ENCODE measurements around the gene MINDY4. TPM values are rescaled to one million over a fixed set of nuclear protein-coding genes. Genes with fewer than 3 reads are reported as not detected.

MINDY4 gene
- total RNA-seq, 1 experiment from 2014 or later: 3.0 TPM

DNA sequence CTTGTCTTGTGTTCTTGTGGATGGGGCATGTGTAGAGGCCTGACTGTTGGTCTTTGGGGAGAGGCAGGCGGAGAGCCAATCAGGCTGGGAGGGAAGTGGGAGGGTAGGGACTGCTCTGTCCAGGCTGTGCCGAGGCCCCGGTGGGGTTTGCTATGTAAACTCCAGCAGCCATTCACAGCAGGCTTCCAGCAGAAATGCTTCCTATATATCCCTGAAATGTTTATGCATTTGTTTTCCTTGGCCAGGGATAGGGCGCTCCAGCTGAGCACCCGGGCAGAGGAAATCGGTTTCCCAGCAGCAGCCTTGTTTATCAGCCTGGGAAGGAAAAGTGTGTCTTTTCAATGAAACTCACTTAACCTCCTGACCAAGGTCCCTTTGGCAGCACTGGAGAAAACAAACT lies 122.1 kb downstream of the MINDY4 start:
- Histone ChIP-seq H3K4me3 (ENCODE audit: low read length) (no peak overlapping the region), H3K4me2 (ENCODE audit: low read length) (no peak overlapping the region), H3F3A (ENCODE audit: low read length, unreplicated experiment) (no peaks in the 10 kb centered on the region), H3K9ac (ENCODE audit: low read length) (no peak overlapping the region), H3K4me1 (ENCODE audit: insufficient read depth, low read length) (peaks cover 9% of the 10 kb centered on the region; the same call in 1 of the 2 replicates), H3K27me3 (ENCODE audit: low read length) (no peaks in the 10 kb centered on the region), H2AFZ (ENCODE audit: low read length) (no peak overlapping the region), H3K9me3 (ENCODE audit: low read length) (no peaks in the 10 kb centered on the region), H4K20me1 (ENCODE audit: low read length) (no peaks in the 10 kb centered on the region), H3K79me2 (ENCODE audit: low read length) (no peaks in the 10 kb centered on the region), H3K27ac (ENCODE audit: low read length) (no peak overlapping the region), H3K9me2 (replicated peaks; ENCODE audit: low read length) (no peaks in the 10 kb centered on the region), H3K36me3 (ENCODE audit: low read depth, low read length) (no peaks in the 10 kb centered on the region)
- intact Hi-C loops (cut with micrococcal nuclease): no loop called here
- no TSS peak for BruUV-seq (replicated peaks)
- no peak for DNase-seq
- CTCF ChIA-PET: no interaction called here
- TF ChIP-seq, protein P1, sequence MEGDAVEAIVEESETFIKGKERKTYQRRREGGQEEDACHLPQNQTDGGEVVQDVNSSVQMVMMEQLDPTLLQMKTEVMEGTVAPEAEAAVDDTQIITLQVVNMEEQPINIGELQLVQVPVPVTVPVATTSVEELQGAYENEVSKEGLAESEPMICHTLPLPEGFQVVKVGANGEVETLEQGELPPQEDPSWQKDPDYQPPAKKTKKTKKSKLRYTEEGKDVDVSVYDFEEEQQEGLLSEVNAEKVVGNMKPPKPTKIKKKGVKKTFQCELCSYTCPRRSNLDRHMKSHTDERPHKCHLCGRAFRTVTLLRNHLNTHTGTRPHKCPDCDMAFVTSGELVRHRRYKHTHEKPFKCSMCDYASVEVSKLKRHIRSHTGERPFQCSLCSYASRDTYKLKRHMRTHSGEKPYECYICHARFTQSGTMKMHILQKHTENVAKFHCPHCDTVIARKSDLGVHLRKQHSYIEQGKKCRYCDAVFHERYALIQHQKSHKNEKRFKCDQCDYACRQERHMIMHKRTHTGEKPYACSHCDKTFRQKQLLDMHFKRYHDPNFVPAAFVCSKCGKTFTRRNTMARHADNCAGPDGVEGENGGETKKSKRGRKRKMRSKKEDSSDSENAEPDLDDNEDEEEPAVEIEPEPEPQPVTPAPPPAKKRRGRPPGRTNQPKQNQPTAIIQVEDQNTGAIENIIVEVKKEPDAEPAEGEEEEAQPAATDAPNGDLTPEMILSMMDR (conservative IDR thresholded peaks at IDR 0.05; ENCODE audit: low read depth, low read length): no peak
- no peak for TF ChIP-seq EZH2 (IDR thresholded peaks at IDR 0.05; ENCODE audit: low read length, unreplicated experiment)
- no peak for TF ChIP-seq EZH2phosphoT487 (IDR thresholded peaks at IDR 0.05; ENCODE audit: borderline replicate concordance, low read length)
- no peak for ATAC-seq
- POLR2A ChIA-PET (ENCODE audit: unreplicated experiment): no interaction called here

DNA sequence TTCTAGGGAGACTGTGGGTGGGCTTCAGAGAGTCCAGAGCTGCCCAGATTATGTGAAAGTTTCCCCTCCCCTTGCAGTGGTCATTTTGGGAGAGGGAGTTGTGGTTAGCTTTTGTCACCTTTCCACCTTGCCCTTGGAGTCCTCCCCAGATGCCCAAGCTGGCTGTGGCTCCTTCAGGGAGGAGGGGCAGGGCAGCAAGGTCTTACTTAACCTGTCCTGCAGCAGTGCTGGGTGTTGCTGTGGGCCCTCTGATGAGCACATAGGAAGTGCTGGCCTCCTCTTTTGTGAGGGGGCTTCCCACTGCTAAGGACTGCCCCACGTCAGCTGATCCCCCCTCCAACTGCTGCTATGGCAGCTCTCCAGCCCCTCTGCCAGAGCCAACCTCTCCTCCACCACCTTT lies 122.8 kb downstream of the MINDY4 start:
- no peak overlapping the region for H3K4me2 ChIP-seq (ENCODE audit: low read length)
- no peak overlapping the region for H3K9ac ChIP-seq (ENCODE audit: low read length)
- TF ChIP-seq, protein P1 (conservative IDR thresholded peaks at IDR 0.05; ENCODE audit: low read depth, low read length): no peak
- TF ChIP-seq EZH2 (IDR thresholded peaks at IDR 0.05; ENCODE audit: low read length, unreplicated experiment) (no peak), EZH2phosphoT487 (IDR thresholded peaks at IDR 0.05; ENCODE audit: borderline replicate concordance, low read length) (no peak)
- ATAC-seq (no peak), DNase-seq (no peak)
- no peaks in the 10 kb centered on the region for H3F3A ChIP-seq (ENCODE audit: low read length, unreplicated experiment)
- H3K27ac ChIP-seq (ENCODE audit: low read length): no peak overlapping the region
- CTCF ChIA-PET: no interaction called here
- H4K20me1 ChIP-seq (ENCODE audit: low read length): no peaks in the 10 kb centered on the region
- H3K9me2 ChIP-seq (replicated peaks; ENCODE audit: low read length): no peaks in the 10 kb centered on the region
- POLR2A ChIA-PET (ENCODE audit: unreplicated experiment): no interaction called here
- peaks cover 2% of the 10 kb centered on the region; the same call in 1 of the 2 replicates for H3K4me1 ChIP-seq (ENCODE audit: insufficient read depth, low read length)
- H3K4me3 ChIP-seq (ENCODE audit: low read length): no peak overlapping the region
- no peaks in the 10 kb centered on the region for H3K36me3 ChIP-seq (ENCODE audit: low read depth, low read length)
- H3K79me2 ChIP-seq (ENCODE audit: low read length): no peaks in the 10 kb centered on the region
- intact Hi-C loops (cut with micrococcal nuclease): no loop called here
- no peaks in the 10 kb centered on the region for H3K9me3 ChIP-seq (ENCODE audit: low read length)
- no TSS peak for BruUV-seq (replicated peaks)
- no peaks in the 10 kb centered on the region for H3K27me3 ChIP-seq (ENCODE audit: low read length)
- no peak overlapping the region for H2AFZ ChIP-seq (ENCODE audit: low read length)

DNA sequence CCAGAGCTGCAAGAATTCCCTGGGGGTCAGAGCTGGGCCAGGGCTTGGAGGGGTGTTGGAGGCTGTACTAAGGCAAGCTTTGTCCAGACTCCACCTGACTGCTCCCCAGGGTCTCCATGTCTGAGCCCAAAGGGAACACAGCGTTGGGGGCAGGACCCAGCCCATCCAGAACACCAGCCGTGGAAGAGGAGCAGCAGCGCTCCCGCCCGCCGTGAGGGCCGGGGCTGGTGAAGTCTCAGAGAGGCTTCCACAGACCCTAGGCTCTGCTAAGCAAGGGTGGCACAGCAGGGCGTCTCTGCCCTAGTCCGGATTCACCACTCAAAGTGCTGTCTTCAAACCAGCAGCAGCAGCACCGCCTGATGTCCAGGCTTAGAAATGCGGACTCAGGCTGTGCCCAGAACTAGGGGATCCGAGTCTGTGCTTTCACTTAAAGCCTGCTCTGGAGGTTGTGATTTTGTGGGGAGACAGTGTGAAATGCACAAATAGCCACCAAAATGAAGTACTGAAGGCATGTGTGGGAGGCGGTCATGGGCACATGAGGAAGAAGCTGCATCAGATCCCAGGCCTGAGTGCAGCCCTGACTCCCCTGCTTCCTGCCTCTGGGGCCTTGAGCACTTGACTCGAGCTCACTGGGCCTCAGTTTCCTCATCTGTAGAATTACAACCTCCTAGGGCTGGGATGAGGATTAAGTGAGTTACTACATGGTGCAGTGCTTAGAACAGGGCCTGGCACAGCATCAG lies 123.8 kb downstream of the MINDY4 start:
- Histone ChIP-seq H3K27me3 (ENCODE audit: low read length) (no peaks in the 10 kb centered on the region), H3K79me2 (ENCODE audit: low read length) (no peaks in the 10 kb centered on the region), H3K4me1 (ENCODE audit: insufficient read depth, low read length) (no peaks in the 10 kb centered on the region), H3F3A (ENCODE audit: low read length, unreplicated experiment) (no peaks in the 10 kb centered on the region), H3K9me3 (ENCODE audit: low read length) (no peaks in the 10 kb centered on the region), H3K36me3 (ENCODE audit: low read depth, low read length) (no peaks in the 10 kb centered on the region), H2AFZ (ENCODE audit: low read length) (no peak overlapping the region), H4K20me1 (ENCODE audit: low read length) (no peaks in the 10 kb centered on the region), H3K27ac (ENCODE audit: low read length) (no peak overlapping the region), H3K9me2 (replicated peaks; ENCODE audit: low read length) (no peaks in the 10 kb centered on the region), H3K4me2 (ENCODE audit: low read length) (no peak overlapping the region), H3K4me3 (ENCODE audit: low read length) (no peak overlapping the region), H3K9ac (ENCODE audit: low read length) (no peak overlapping the region)
- intact Hi-C loops (cut with micrococcal nuclease): no loop called here
- BruUV-seq (replicated peaks): no TSS peak
- CTCF ChIA-PET: no interaction called here
- DNase-seq (peak; percentile 10), ATAC-seq (0 out of 2 replicates have a peak, but pooled peaks have one; percentile 38)
- TF ChIP-seq EZH2 (IDR thresholded peaks at IDR 0.05; ENCODE audit: low read length, unreplicated experiment): no peak
- TF ChIP-seq, protein P1 (conservative IDR thresholded peaks at IDR 0.05; ENCODE audit: low read depth, low read length): peak; percentile 17; the same call in 1 of the 2 replicates
- POLR2A ChIA-PET (ENCODE audit: unreplicated experiment): no interaction called here

Measured in PC-3 (cell line).